ENCODE results near the gene GPR142.

DNA sequence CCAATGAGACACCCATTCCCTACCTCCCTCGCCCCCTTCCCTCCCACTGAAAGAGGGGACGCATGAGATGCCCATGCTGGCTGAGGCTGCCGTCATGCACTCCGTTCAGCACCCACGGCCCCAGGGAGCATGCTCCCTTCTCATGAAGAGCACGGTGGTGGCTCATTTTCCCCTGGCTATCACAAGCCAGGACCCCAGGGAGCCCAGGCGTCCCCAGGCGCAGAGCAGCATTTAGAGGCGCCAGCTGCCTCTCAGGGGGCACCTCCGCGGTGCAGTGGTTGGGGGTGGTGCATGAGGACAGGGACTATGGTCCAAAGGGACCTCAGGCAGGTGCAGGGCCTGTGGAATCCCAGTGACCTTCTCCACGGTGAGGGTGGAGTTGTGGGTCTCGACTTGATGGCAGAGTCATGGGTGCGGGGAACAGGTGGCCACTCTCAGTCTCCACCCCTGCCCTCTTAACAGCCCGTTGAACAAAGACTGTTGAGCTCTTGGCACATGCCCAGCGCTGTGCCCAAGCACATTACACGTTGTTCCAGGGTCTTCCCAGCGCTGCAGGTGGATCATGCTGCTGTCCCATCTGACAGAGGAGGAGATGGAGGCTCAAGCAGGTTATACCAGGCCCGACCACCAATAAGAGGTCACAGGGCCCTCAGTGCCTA is 27.6 kb upstream of the GPR142 start:
- no peak for TF ChIP-seq POLR2A (IDR thresholded peaks at IDR 0.05)
- TF ChIP-seq, protein P1, sequence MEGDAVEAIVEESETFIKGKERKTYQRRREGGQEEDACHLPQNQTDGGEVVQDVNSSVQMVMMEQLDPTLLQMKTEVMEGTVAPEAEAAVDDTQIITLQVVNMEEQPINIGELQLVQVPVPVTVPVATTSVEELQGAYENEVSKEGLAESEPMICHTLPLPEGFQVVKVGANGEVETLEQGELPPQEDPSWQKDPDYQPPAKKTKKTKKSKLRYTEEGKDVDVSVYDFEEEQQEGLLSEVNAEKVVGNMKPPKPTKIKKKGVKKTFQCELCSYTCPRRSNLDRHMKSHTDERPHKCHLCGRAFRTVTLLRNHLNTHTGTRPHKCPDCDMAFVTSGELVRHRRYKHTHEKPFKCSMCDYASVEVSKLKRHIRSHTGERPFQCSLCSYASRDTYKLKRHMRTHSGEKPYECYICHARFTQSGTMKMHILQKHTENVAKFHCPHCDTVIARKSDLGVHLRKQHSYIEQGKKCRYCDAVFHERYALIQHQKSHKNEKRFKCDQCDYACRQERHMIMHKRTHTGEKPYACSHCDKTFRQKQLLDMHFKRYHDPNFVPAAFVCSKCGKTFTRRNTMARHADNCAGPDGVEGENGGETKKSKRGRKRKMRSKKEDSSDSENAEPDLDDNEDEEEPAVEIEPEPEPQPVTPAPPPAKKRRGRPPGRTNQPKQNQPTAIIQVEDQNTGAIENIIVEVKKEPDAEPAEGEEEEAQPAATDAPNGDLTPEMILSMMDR (IDR thresholded peaks at IDR 0.05): no peak
- TF ChIP-seq EP300 (IDR thresholded peaks at IDR 0.05): no peak
- no peak for TF ChIP-seq POLR2AphosphoS5 (IDR thresholded peaks at IDR 0.05)

Data from suprapubic skin (tissue), 4 donors.